K562 (cell line): ENCODE measurements around the gene UPK2. TPM values are rescaled to one million over a fixed set of nuclear protein-coding genes. Genes with fewer than 3 reads are reported as not detected.

Source experiments
- ATAC-seq: fragments of 200-7000 bp; cut with Tn5 transposase; 3 replicates; pipeline ENCODE4 v1.9.1; 2020; ENCODE audit warnings: moderate library complexity
- BruUV-seq: library from RNA; stranded (reverse); fragments of 400-500 nt; replicated peaks from 2 replicates; lab custom pipeline; 2021; lab: Mats Ljungman, UMichigan
- CTCF ChIA-PET: fragments of 300-600 bp; formaldehyde crosslinking; extraction: SDS; loops from one replicate; lab custom pipeline; 2021; ENCODE audit warnings: low intra/inter-chr PET ratio; lab: Yijun Ruan, JAX
- POLR2A ChIA-PET: fragments of 300-600, 350-650 bp; sonication (Branson Sonifier 250); formaldehyde crosslinking; extraction: SDS; loops from one replicate; lab custom pipeline; 2021; ENCODE audit warnings: antibody characterized with exemption, inconsistent platforms; lab: Yijun Ruan, JAX
- DNase-seq, 4 experiments: peaks; one replicate each; pipeline versions ENCODE4 v3.0.0 to v3.0.0-alpha.2; 2011 to 2018; ENCODE audit warnings: low spot score in 3 of 4, mixed read lengths in 3 of 4; ENCODE audit errors: extremely low read depth in 1 of 4
- FAIRE-seq: peaks from 2 replicates; lab custom pipeline; 2011; peaks lifted over from hg19 to GRCh38; lab: Jason Lieb, UNC
- H2AFZ ChIP-seq: 2 replicates; pipeline ENCODE4 v1.6.0; 2011; ENCODE audit warnings: low read depth, low read length, control low read depth, inconsistent platforms
- H3K27ac ChIP-seq: fragments of 200-600 bp; 3 replicates; pipeline ENCODE4 v1.8.0; 2011; ENCODE audit warnings: low read depth, mild to moderate bottlenecking, control low read depth, inconsistent platforms, low read length, moderate library complexity, mixed read lengths; ENCODE audit errors: extremely low read depth
- H3K27me3 ChIP-seq, 2 experiments: fragments of 300-600 bp in 1 of 2; 2 replicates in 1 of 2; 3 replicates in 1 of 2; pipeline versions ENCODE4 v1.6.0 to v1.8.0; 2011; ENCODE audit warnings: inconsistent platforms in 2 of 2, low read length in 2 of 2, mild to moderate bottlenecking in 1 of 2, mixed read lengths in 1 of 2, moderate library complexity in 1 of 2; ENCODE audit not compliant: control insufficient read depth in 2 of 2, insufficient read depth in 2 of 2
- H3K36me3 ChIP-seq: fragments of 300-600 bp; 3 replicates; pipeline ENCODE4 v1.8.0; 2011; ENCODE audit warnings: mild to moderate bottlenecking, low read length, inconsistent platforms; ENCODE audit not compliant: control insufficient read depth, insufficient read depth
- H3K4me1 ChIP-seq, 2 experiments: fragments of 200-600 bp in 1 of 2; replicated peaks in 1 of 2; 2 replicates in 1 of 2; 3 replicates in 1 of 2; pipeline versions ENCODE4 v1.5.1 to v1.8.0; 2011; ENCODE audit warnings: inconsistent platforms in 2 of 2, low read length in 2 of 2, mild to moderate bottlenecking in 1 of 2, mixed read lengths in 1 of 2, moderate library complexity in 1 of 2; ENCODE audit not compliant: control insufficient read depth in 2 of 2, insufficient read depth in 2 of 2
- H3K4me2 ChIP-seq: 2 replicates; pipeline ENCODE4 v1.6.1; 2011; ENCODE audit warnings: low read length, control low read depth, inconsistent platforms, mixed read lengths; ENCODE audit not compliant: insufficient read depth
- H3K4me3 ChIP-seq: fragments of 200-600 bp; sonication (generic), shearing (Covaris generic); 2 replicates; pipeline ENCODE4 v1.5.1; 2016; ENCODE audit warnings: control low read depth, inconsistent platforms
- H3K79me2 ChIP-seq: fragments of 200-600 bp; 3 replicates; pipeline ENCODE4 v1.8.0; 2011; ENCODE audit warnings: low read length, inconsistent platforms; ENCODE audit not compliant: control insufficient read depth, insufficient read depth
- H3K9ac ChIP-seq, 2 experiments: 2 replicates each; pipeline versions ENCODE4 v1.6.0 to v1.6.1; 2011; ENCODE audit warnings: low read depth in 2 of 2, low read length in 2 of 2, control low read depth in 1 of 2, inconsistent platforms in 1 of 2, mild to moderate bottlenecking in 1 of 2, mixed read lengths in 1 of 2; ENCODE audit not compliant: insufficient read depth in 1 of 2
- H3K9me1 ChIP-seq: one replicate; pipeline ENCODE4 v1.6.0; 2011; ENCODE audit warnings: inconsistent platforms, mild to moderate bottlenecking, low read length, moderate library complexity; ENCODE audit not compliant: control insufficient read depth, insufficient read depth
- H3K9me3 ChIP-seq: replicated peaks from 2 replicates; pipeline ENCODE4 v1.5.1; 2011; ENCODE audit warnings: low read depth, low read length, inconsistent platforms; ENCODE audit not compliant: control insufficient read depth, insufficient read depth
- H4K20me1 ChIP-seq: replicated peaks from 2 replicates; pipeline ENCODE4 v1.6.1; 2011; ENCODE audit warnings: low read length, inconsistent platforms, mixed read lengths; ENCODE audit not compliant: control insufficient read depth, insufficient read depth
- CSDE1 ChIP-seq, 2 experiments: fragments of 450-650 bp; IDR thresholded peaks; 2 replicates each; pipeline ENCODE4 v1.6.1; 2016; ENCODE audit warnings: mild to moderate bottlenecking in 1 of 2
- HMGN3 ChIP-seq: IDR thresholded peaks from 2 replicates; pipeline ENCODE4 v1.6.1; 2011; ENCODE audit warnings: borderline replicate concordance, low read depth, mild to moderate bottlenecking, mixed read lengths, low read length; ENCODE audit not compliant: insufficient read length; ENCODE audit errors: extremely low read depth
- MYBL2 ChIP-seq, 2 experiments: fragments of 450-650 bp in 1 of 2; sonication (generic) in 1 of 2; formaldehyde crosslinking in 1 of 2; IDR thresholded peaks; 2 replicates each; pipeline versions ENCODE4 v1.6.1 to v1.8.1; 2017 to 2022; ENCODE audit warnings: borderline replicate concordance in 1 of 2, inconsistent platforms in 1 of 2, low read depth in 1 of 2, mild to moderate bottlenecking in 1 of 2, missing genetic modification reagents in 1 of 2, moderate library complexity in 1 of 2
- OTX1 ChIP-seq: fragments of 450-650 bp; formaldehyde crosslinking; IDR thresholded peaks from 2 replicates; pipeline ENCODE4 v1.4.0; 2022; ENCODE audit warnings: mild to moderate bottlenecking
- PHF8 ChIP-seq: fragments of 200-600 bp; sonication (generic); IDR thresholded peaks from 2 replicates; pipeline ENCODE4 v1.6.1; 2012; ENCODE audit warnings: mixed run types, mild to moderate bottlenecking, inconsistent platforms, low read length, moderate library complexity, borderline replicate concordance
- SP2 ChIP-seq: IDR thresholded peaks from 2 replicates; pipeline ENCODE4 v1.6.1; 2011; ENCODE audit warnings: mild to moderate bottlenecking, low read depth, low read length, moderate library complexity; ENCODE audit not compliant: poor library complexity, severe bottlenecking; ENCODE audit errors: extremely low read depth
- SRSF9 ChIP-seq: fragments of 200-400 bp; formaldehyde crosslinking; IDR thresholded peaks from 2 replicates; pipeline ENCODE4 v1.6.1; 2017; ENCODE audit warnings: low read depth, low read length, borderline replicate concordance
- TAF1 ChIP-seq: IDR thresholded peaks from 2 replicates; pipeline ENCODE4 v1.6.1; 2011; ENCODE audit warnings: mild to moderate bottlenecking, low read length, moderate library complexity; ENCODE audit not compliant: insufficient read depth, control insufficient read depth, severe bottlenecking; ENCODE audit errors: extremely low read depth
- ZNF184 ChIP-seq: sonication (generic); formaldehyde crosslinking; IDR thresholded peaks from 2 replicates; pipeline ENCODE4 v1.5.0; 2020; ENCODE audit warnings: missing genetic modification reagents
- WGBS: fragments of 100-300 bp; shearing (Covaris generic); methylation state at CpG from one replicate; pipeline ENCODE4 v1.1.6; 2016; ENCODE audit warnings: low coverage, mixed read lengths; ENCODE audit not compliant: insufficient coverage; ENCODE audit errors: missing lambda C conversion rate; 5-methylcytosine and 5-hydroxymethylcytosine counted together
- in situ Hi-C: fragments of 300-500 bp; cut with MboI; formaldehyde crosslinking; loops from 4 replicates; pipeline ENCODE4 v1.15.0; 2018; ENCODE audit warnings: inconsistent platforms, mixed read lengths
- intact Hi-C: fragments of 100-400 bp; cut with micrococcal nuclease; formaldehyde crosslinking; loops from 2 replicates; pipeline ENCODE4 v1.14.2; 2022
- polyA plus RNA-seq, 8 experiments: library from polyadenylated mRNA; depleted of rRNA in 4 of 8; stranded (reverse) in 5 of 8; unstranded in 3 of 8; fragments of >200 nt; fragmentation: Nextera tagmentation in 2 of 8; fragmentation: Illumina TruSeq in 1 of 8; extraction: Ambion mirVana in 2 of 8; extraction: Trizol in 1 of 8; gene quantifications; 2 replicates each; pipeline versions ENCODE4 v1.2.1 to v1.2.3, GENCODE V29; 2011 to 2014; ENCODE audit warnings: inconsistent platforms in 1 of 8, missing spikeins in 1 of 8
- total RNA-seq, 7 experiments: library from RNA; depleted of rRNA in 6 of 7; stranded (reverse); fragments of >200 nt in 6 of 7; fragmentation: Illumina TruSeq in 2 of 7; extraction: Trizol in 2 of 7; gene quantifications; 2 replicates each; pipeline versions ENCODE4 v1.2.1 to v1.2.3, GENCODE V29; 2011 to 2021; ENCODE audit warnings: low replicate concordance in 1 of 7
- TF ChIP-seq, protein P1 (sequence below): fragments of 450-650 bp; formaldehyde crosslinking; conservative IDR thresholded peaks from 2 replicates; pipeline ENCODE4 v1.4.0; 2022; ENCODE audit warnings: mild to moderate bottlenecking, missing genetic modification characterization

UPK2 gene
- total and polyA plus RNA-seq, 9 of the 15 experiments (the other 6 are each of a cell fraction or from before 2014, with no cell fraction given) = not detected

DNA sequence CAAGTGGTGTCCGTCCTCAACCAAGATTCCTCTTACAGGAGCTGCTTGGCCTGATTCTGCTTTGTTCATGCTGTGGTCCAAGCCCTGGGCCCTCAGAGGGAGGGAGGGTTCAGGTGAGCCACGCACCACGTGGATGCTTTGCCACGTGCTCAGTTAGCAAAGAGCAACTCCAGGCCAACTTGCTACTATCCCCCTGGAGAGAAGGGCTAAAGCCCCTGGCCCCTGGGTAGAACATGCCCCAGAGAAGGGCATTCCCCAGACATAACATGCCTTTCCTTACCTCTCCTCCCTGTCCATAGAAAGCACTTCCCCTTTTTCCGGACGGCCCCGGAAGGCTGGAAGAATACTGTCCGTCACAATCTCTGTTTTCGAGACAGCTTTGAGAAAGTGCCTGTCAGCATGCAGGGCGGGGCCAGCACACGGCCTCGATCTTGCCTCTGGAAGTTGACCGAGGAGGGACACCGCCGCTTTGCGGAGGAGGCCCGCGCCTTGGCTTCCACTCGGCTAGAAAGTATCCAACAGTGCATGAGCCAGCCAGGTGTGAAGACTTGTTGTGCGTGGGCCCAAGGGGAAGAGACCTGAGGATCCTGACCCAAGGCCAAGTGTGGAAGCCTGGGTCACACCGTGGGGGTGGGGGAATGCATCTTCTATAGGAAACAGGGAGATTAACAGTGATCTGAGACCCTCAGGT, 24.2 kb downstream of the UPK2 start:
- Histone ChIP-seq H4K20me1 (no peaks in the 10 kb centered on the region), H3K9ac (peak overlapping the region; percentile 70 to 78), H3K4me3 (peak overlapping the region; percentile 22; the same call in 1 of the 2 replicates), H3K36me3 (no peaks in the 10 kb centered on the region), H3K27me3 (no peaks in the 10 kb centered on the region), H3K79me2 (no peaks in the 10 kb centered on the region), H3K9me3 (no peaks in the 10 kb centered on the region), H3K4me2 (peak overlapping the region; percentile 83), H3K27ac (peak overlapping the region; percentile 78), H2AFZ (peak overlapping the region; percentile 96), H3K4me1 (peaks cover 15 to 16% of the 10 kb centered on the region in 2 experiments; a peak in 4 of 5 replicates), H3K9me1 (no peaks in the 10 kb centered on the region)
- in situ Hi-C loops = no loop called here
- WGBS = 5% methylated on average over 21 of the region's 21 CpGs
- intact Hi-C loops = no loop called here
- TSS peak; percentile 94 for BruUV-seq
- ChIA-PET POLR2A (interaction anchor here (0.6 to 2.3 kb wide), 5 partner anchors 17 to 355 kb away, joined by 3 to 9 read pairs (median 4); partner anchors contain the start of gene CENATAC), CTCF (no interaction called here)
- DNase-seq = peak; percentile 85 to 92 (median 87)
- FAIRE-seq = peak; percentile 93
- peak; percentile 98 for ATAC-seq
- TF ChIP-seq CSDE1 (IDR thresholded peaks at IDR 0.05) = no peak
- TF ChIP-seq SP2 = no peak
- TF ChIP-seq MYBL2 (IDR thresholded peaks at IDR 0.05; ENCODE audit: low read depth) = no peak
- TF ChIP-seq MYBL2 (CRISPR knock-in tag; IDR thresholded peaks at IDR 0.05; ENCODE audit: borderline replicate concordance) = no peak
- peak; percentile 66; the same call in 1 of the 2 replicates for TF ChIP-seq PHF8
- peak; percentile 61 for TF ChIP-seq HMGN3
- no peak for TF ChIP-seq SRSF9
- peak; percentile 42 for TF ChIP-seq TAF1
- TF ChIP-seq ZNF184 (CRISPR knock-in tag) = no peak
- TF ChIP-seq OTX1 (CRISPR knock-in tag) = peak; percentile 23; the same call in 1 of the 2 replicates
- TF ChIP-seq, protein P1, sequence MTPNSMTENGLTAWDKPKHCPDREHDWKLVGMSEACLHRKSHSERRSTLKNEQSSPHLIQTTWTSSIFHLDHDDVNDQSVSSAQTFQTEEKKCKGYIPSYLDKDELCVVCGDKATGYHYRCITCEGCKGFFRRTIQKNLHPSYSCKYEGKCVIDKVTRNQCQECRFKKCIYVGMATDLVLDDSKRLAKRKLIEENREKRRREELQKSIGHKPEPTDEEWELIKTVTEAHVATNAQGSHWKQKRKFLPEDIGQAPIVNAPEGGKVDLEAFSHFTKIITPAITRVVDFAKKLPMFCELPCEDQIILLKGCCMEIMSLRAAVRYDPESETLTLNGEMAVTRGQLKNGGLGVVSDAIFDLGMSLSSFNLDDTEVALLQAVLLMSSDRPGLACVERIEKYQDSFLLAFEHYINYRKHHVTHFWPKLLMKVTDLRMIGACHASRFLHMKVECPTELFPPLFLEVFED = no peak
